GM23338 (cell line): Measurements from ENCODE around the gene INPP4A. TPM values are rescaled to one million over a fixed set of nuclear protein-coding genes. Genes with fewer than 3 reads are reported as not detected.

ENCODE experiments used
- ATAC-seq: fragments of 200-7000 bp; cut with Tn5 transposase; 3 replicates; pipeline ENCODE4 v1.9.1; 2020
- DNase-seq: peaks from one replicate; pipeline ENCODE4 v3.0.0-alpha.2; 2015; ENCODE audit warnings: low spot score
- H2AFZ ChIP-seq: fragments of 200-600 bp; sonication (generic); 2 replicates; pipeline ENCODE4 v1.8.0; 2016; ENCODE audit warnings: antibody characterized with exemption, mild to moderate bottlenecking, moderate library complexity
- H3F3A ChIP-seq: fragments of 200-600 bp; sonication (generic); replicated peaks from 2 replicates; pipeline ENCODE4 v1.8.0; 2017; ENCODE audit warnings: antibody characterized with exemption, mixed run types, low read depth
- H3K27ac ChIP-seq: fragments of 200-600 bp; sonication (generic); 2 replicates; pipeline ENCODE4 v1.6.1; 2016; ENCODE audit warnings: low read depth
- H3K27me3 ChIP-seq: fragments of 200-600 bp; sonication (generic); 2 replicates; pipeline ENCODE4 v1.8.0; 2016; ENCODE audit warnings: mild to moderate bottlenecking, mixed run types, moderate library complexity; ENCODE audit not compliant: insufficient read depth
- H3K36me3 ChIP-seq: fragments of 200-600 bp; sonication (generic); 2 replicates; pipeline ENCODE4 v1.8.0; 2016; ENCODE audit warnings: mild to moderate bottlenecking; ENCODE audit not compliant: insufficient read depth
- H3K4me1 ChIP-seq: fragments of 200-600 bp; sonication (generic); 2 replicates; pipeline ENCODE4 v1.8.0; 2016; ENCODE audit warnings: mild to moderate bottlenecking, moderate library complexity; ENCODE audit not compliant: insufficient read depth
- H3K4me2 ChIP-seq: fragments of 200-600 bp; sonication (generic); 2 replicates; pipeline ENCODE4 v1.7.1; 2017; ENCODE audit warnings: mixed run types
- H3K4me3 ChIP-seq: fragments of 200-600 bp; sonication (generic); 2 replicates; pipeline ENCODE4 v1.6.1; 2016; ENCODE audit warnings: mixed run types
- H3K79me2 ChIP-seq: fragments of 200-600 bp; sonication (generic); replicated peaks from 2 replicates; pipeline ENCODE4 v1.8.0; 2017; ENCODE audit warnings: mild to moderate bottlenecking; ENCODE audit not compliant: insufficient read depth
- H3K9me2 ChIP-seq: fragments of 200-600 bp; sonication (generic); 2 replicates; pipeline ENCODE4 v1.8.0; 2017; ENCODE audit not compliant: insufficient read depth
- H4K20me1 ChIP-seq: fragments of 200-600 bp; sonication (generic); replicated peaks from 2 replicates; pipeline ENCODE4 v1.8.0; 2017; ENCODE audit warnings: mild to moderate bottlenecking; ENCODE audit not compliant: insufficient read depth
- H3K27ac Mint-ChIP-seq: 2 replicates; pipeline ENCODE4 v1.8.0; 2020; ENCODE audit warnings: inconsistent platforms, mild to moderate bottlenecking, moderate library complexity, mixed read lengths
- H3K27me3 Mint-ChIP-seq: 3 replicates; pipeline ENCODE4 v1.8.0; 2022; ENCODE audit warnings: low read depth, mild to moderate bottlenecking, moderate library complexity, mixed read lengths, inconsistent platforms; ENCODE audit not compliant: insufficient read depth, poor library complexity
- H3K36me3 Mint-ChIP-seq: 3 replicates; pipeline ENCODE4 v1.8.0; 2021; ENCODE audit warnings: low read depth, mild to moderate bottlenecking, inconsistent platforms, moderate library complexity, mixed read lengths
- H3K4me1 Mint-ChIP-seq: 3 replicates; pipeline ENCODE4 v1.8.0; 2020; ENCODE audit warnings: mild to moderate bottlenecking, inconsistent platforms, mixed read lengths
- H3K4me3 Mint-ChIP-seq: 3 replicates; pipeline ENCODE4 v1.8.0; 2021; ENCODE audit warnings: moderate library complexity, mild to moderate bottlenecking, inconsistent platforms, mixed read lengths
- H3K9me3 Mint-ChIP-seq: 3 replicates; pipeline ENCODE4 v1.8.0; 2020; ENCODE audit warnings: moderate library complexity, mild to moderate bottlenecking, inconsistent platforms, mixed read lengths
- CREB1 ChIP-seq: fragments of 250-450 bp; sonication (Bioruptor Pico); IDR thresholded peaks from 2 replicates; pipeline ENCODE4 v1.5.0; 2020; ENCODE audit warnings: low read depth, mild to moderate bottlenecking, moderate library complexity
- EZH2 ChIP-seq: fragments of 200-600 bp; sonication (generic); IDR thresholded peaks from one replicate; pipeline ENCODE4 v1.8.0; 2017; ENCODE audit warnings: antibody characterized with exemption, mild to moderate bottlenecking, low read depth; ENCODE audit not compliant: unreplicated experiment
- EZH2phosphoT487 ChIP-seq: fragments of 200-600 bp; sonication (generic); IDR thresholded peaks from one replicate; pipeline ENCODE4 v1.8.1; 2018; ENCODE audit warnings: antibody characterized with exemption; ENCODE audit not compliant: unreplicated experiment
- JUNB ChIP-seq: IDR thresholded peaks from one replicate; pipeline ENCODE4 v1.6.1; 2016; ENCODE audit warnings: antibody characterized with exemption; ENCODE audit not compliant: unreplicated experiment
- NANOG ChIP-seq: IDR thresholded peaks from 2 replicates; pipeline ENCODE4 v1.6.1; 2016; ENCODE audit warnings: antibody characterized with exemption, borderline replicate concordance
- POLR2AphosphoS5 ChIP-seq: IDR thresholded peaks from 2 replicates; pipeline ENCODE4 v1.6.1; 2016; ENCODE audit warnings: antibody characterized with exemption, low read depth
- ZNF114 ChIP-seq: fragments of 250-450 bp; sonication (Bioruptor Pico); IDR thresholded peaks from 2 replicates; pipeline ENCODE4 v1.5.0; 2020; ENCODE audit warnings: mild to moderate bottlenecking, moderate library complexity
- polyA plus RNA-seq: library from polyadenylated mRNA; unstranded; fragments of >200 nt; fragmentation: Nextera tagmentation; extraction: Ambion mirVana; gene quantifications from 2 replicates; pipeline ENCODE4 v1.2.1, GENCODE V29; 2016
- total RNA-seq: library from RNA; depleted of rRNA; stranded (reverse); fragments of >200 nt; shearing (Covaris generic); gene quantifications from 2 replicates; pipeline ENCODE4 v1.2.3, GENCODE V29; 2014
- TF ChIP-seq, protein P1 (sequence below): fragments of 250-450 bp; sonication (Bioruptor Pico); IDR thresholded peaks from 2 replicates; pipeline ENCODE4 v1.5.0; 2020; ENCODE audit warnings: mild to moderate bottlenecking, moderate library complexity
- TF ChIP-seq, protein P2 (sequence below): IDR thresholded peaks from 2 replicates; pipeline ENCODE4 v1.6.1; 2016; ENCODE audit warnings: antibody characterized with exemption
- TF ChIP-seq, protein P3 (sequence below), 2 experiments: fragments of 200-600 bp in 1 of 2; sonication (generic) in 1 of 2; conservative IDR thresholded peaks; 2 replicates each; pipeline versions ENCODE4 v1.5.1 to v1.6.1; 2016 to 2017; ENCODE audit warnings: antibody characterized with exemption in 2 of 2, low read depth in 2 of 2, mild to moderate bottlenecking in 2 of 2, moderate library complexity in 1 of 2

Gene INPP4A
- total and polyA plus RNA-seq, 2 experiments from 2014 or later: 8.5 to 36.9 TPM

DNA sequence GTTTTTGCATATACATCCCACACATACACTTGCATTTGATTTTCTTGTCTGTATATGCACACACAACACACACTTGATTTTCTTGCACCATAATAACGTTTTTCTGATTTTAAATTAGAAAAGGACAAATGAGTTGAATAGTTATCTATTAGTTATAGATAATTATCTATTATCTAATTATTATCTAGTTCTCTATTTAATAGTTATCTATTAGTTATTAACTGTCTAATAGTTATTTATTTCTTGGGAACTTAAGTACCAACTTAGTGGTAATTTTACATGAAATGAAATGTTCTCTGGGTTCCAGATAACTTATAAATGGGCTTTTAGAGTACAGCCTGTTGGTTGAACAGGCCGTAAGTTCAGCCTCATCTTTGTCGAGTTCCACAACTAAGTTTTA, 23.0 kb downstream of the INPP4A start (continued):
- TF ChIP-seq, protein P1, sequence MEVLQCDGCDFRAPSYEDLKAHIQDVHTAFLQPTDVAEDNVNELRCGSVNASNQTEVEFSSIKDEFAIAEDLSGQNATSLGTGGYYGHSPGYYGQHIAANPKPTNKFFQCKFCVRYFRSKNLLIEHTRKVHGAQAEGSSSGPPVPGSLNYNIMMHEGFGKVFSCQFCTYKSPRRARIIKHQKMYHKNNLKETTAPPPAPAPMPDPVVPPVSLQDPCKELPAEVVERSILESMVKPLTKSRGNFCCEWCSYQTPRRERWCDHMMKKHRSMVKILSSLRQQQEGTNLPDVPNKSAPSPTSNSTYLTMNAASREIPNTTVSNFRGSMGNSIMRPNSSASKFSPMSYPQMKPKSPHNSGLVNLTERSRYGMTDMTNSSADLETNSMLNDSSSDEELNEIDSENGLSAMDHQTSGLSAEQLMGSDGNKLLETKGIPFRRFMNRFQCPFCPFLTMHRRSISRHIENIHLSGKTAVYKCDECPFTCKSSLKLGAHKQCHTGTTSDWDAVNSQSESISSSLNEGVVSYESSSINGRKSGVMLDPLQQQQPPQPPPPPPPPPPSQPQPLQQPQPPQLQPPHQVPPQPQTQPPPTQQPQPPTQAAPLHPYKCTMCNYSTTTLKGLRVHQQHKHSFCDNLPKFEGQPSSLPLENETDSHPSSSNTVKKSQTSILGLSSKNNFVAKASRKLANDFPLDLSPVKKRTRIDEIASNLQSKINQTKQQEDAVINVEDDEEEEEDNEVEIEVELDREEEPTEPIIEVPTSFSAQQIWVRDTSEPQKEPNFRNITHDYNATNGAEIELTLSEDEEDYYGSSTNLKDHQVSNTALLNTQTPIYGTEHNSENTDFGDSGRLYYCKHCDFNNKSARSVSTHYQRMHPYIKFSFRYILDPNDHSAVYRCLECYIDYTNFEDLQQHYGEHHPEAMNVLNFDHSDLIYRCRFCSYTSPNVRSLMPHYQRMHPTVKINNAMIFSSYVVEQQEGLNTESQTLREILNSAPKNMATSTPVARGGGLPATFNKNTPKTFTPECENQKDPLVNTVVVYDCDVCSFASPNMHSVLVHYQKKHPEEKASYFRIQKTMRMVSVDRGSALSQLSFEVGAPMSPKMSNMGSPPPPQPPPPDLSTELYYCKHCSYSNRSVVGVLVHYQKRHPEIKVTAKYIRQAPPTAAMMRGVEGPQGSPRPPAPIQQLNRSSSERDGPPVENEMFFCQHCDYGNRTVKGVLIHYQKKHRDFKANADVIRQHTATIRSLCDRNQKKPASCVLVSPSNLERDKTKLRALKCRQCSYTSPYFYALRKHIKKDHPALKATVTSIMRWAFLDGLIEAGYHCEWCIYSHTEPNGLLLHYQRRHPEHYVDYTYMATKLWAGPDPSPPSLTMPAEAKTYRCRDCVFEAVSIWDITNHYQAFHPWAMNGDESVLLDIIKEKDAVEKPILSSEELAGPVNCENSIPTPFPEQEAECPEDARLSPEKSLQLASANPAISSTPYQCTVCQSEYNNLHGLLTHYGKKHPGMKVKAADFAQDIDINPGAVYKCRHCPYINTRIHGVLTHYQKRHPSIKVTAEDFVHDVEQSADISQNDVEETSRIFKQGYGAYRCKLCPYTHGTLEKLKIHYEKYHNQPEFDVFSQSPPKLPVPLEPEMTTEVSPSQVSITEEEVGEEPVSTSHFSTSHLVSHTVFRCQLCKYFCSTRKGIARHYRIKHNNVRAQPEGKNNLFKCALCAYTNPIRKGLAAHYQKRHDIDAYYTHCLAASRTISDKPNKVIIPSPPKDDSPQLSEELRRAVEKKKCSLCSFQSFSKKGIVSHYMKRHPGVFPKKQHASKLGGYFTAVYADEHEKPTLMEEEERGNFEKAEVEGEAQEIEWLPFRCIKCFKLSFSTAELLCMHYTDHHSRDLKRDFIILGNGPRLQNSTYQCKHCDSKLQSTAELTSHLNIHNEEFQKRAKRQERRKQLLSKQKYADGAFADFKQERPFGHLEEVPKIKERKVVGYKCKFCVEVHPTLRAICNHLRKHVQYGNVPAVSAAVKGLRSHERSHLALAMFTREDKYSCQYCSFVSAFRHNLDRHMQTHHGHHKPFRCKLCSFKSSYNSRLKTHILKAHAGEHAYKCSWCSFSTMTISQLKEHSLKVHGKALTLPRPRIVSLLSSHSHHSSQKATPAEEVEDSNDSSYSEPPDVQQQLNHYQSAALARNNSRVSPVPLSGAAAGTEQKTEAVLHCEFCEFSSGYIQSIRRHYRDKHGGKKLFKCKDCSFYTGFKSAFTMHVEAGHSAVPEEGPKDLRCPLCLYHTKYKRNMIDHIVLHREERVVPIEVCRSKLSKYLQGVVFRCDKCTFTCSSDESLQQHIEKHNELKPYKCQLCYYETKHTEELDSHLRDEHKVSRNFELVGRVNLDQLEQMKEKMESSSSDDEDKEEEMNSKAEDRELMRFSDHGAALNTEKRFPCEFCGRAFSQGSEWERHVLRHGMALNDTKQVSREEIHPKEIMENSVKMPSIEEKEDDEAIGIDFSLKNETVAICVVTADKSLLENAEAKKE (CRISPR knock-in tag): no peak
- TF ChIP-seq, protein P2, sequence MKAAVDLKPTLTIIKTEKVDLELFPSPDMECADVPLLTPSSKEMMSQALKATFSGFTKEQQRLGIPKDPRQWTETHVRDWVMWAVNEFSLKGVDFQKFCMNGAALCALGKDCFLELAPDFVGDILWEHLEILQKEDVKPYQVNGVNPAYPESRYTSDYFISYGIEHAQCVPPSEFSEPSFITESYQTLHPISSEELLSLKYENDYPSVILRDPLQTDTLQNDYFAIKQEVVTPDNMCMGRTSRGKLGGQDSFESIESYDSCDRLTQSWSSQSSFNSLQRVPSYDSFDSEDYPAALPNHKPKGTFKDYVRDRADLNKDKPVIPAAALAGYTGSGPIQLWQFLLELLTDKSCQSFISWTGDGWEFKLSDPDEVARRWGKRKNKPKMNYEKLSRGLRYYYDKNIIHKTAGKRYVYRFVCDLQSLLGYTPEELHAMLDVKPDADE: no peak

DNA sequence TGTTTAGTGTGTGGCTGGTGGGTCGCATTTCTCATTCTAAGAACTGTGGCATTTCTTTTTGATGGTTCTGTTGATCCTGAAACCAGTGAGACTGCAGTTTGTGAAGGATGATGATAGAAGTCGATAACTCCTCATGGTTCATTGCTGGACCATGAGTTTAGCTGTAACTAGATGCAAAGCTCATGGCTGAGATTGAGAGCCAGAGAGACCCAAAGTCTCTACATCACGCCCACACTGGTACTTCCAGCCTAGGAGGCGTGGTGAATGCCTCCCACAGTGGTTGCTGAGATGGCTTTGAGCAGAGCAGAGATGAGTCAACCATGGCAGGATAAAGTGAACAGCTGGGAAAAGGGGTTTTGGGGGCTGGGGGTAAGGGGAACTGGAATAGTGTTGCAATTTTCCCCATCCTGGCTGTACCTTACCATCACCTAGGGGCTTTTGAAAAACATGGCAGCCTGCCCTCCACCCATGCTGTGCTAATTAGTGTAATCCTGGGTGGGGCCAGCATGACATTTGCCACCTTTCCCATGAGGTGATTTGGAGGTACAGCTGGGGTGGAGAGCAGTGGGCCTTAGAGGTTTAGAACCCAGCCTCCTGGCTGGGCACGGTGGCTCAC, 24.1 kb downstream of the INPP4A start:
- H3K4me3 ChIP-seq: no peak overlapping the region
- no peaks in the 10 kb centered on the region for H3K9me2 ChIP-seq
- no peak overlapping the region for H3K27ac ChIP-seq
- H3K27me3 ChIP-seq: no peaks in the 10 kb centered on the region
- no peak overlapping the region for H3K27ac Mint-ChIP-seq
- H3K79me2 ChIP-seq: peaks cover 82% of the 10 kb centered on the region
- peaks cover 18% of the 10 kb centered on the region for H3K4me1 ChIP-seq
- ATAC-seq (no peak), DNase-seq (no peak)
- peaks cover 6% of the 10 kb centered on the region for H3K27me3 Mint-ChIP-seq
- no peaks in the 10 kb centered on the region for H3K9me3 Mint-ChIP-seq
- no peaks in the 10 kb centered on the region; the same call in 1 of the 2 replicates for H4K20me1 ChIP-seq
- H3K36me3 ChIP-seq: no peaks in the 10 kb centered on the region
- no peak overlapping the region for H3K4me3 Mint-ChIP-seq
- peaks cover 32% of the 10 kb centered on the region for H3K4me1 Mint-ChIP-seq
- H3K4me2 ChIP-seq: no peak overlapping the region
- no peaks in the 10 kb centered on the region for H3F3A ChIP-seq
- H3K36me3 Mint-ChIP-seq: peaks cover 4% of the 10 kb centered on the region; the same call in 2 of the 3 replicates
- no peak overlapping the region for H2AFZ ChIP-seq
- TF ChIP-seq POLR2AphosphoS5 (no peak), EZH2phosphoT487 (no peak), ZNF114 (CRISPR knock-in tag) (no peak), NANOG (no peak), CREB1 (CRISPR knock-in tag) (no peak), EZH2 (no peak), JUNB (no peak)
- TF ChIP-seq, protein P3, sequence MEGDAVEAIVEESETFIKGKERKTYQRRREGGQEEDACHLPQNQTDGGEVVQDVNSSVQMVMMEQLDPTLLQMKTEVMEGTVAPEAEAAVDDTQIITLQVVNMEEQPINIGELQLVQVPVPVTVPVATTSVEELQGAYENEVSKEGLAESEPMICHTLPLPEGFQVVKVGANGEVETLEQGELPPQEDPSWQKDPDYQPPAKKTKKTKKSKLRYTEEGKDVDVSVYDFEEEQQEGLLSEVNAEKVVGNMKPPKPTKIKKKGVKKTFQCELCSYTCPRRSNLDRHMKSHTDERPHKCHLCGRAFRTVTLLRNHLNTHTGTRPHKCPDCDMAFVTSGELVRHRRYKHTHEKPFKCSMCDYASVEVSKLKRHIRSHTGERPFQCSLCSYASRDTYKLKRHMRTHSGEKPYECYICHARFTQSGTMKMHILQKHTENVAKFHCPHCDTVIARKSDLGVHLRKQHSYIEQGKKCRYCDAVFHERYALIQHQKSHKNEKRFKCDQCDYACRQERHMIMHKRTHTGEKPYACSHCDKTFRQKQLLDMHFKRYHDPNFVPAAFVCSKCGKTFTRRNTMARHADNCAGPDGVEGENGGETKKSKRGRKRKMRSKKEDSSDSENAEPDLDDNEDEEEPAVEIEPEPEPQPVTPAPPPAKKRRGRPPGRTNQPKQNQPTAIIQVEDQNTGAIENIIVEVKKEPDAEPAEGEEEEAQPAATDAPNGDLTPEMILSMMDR (conservative IDR thresholded peaks at IDR 0.05; ENCODE audit: low read depth in 2 of 2): no peak
- TF ChIP-seq, protein P2: no peak
